Hepatocyte (in vitro differentiated cells): ENCODE measurements around the gene PLPP4.

Experiments used
- EZH2 ChIP-seq: fragments of 200-600 bp; sonication (generic); IDR thresholded peaks from 2 replicates; pipeline ENCODE4 v1.6.1; 2016; ENCODE audit warnings: antibody characterized with exemption, mild to moderate bottlenecking, borderline replicate concordance
- EZH2phosphoT487 ChIP-seq: fragments of 200-600 bp; sonication (generic); IDR thresholded peaks from one replicate; pipeline ENCODE4 v1.6.1; 2018; ENCODE audit warnings: antibody characterized with exemption, mild to moderate bottlenecking, low read depth, moderate library complexity; ENCODE audit not compliant: unreplicated experiment, severe bottlenecking
- TF ChIP-seq, protein P1 (sequence below): fragments of 200-600 bp; sonication (generic); IDR thresholded peaks from 2 replicates; pipeline ENCODE4 v1.5.1; 2016; ENCODE audit warnings: antibody characterized with exemption, mild to moderate bottlenecking; ENCODE audit not compliant: poor library complexity

GRCh38 chr10:120492346-120492745 lies 35.3 kb downstream of the PLPP4 start:
- TF ChIP-seq EZH2 = no peak
- TF ChIP-seq, protein P1, sequence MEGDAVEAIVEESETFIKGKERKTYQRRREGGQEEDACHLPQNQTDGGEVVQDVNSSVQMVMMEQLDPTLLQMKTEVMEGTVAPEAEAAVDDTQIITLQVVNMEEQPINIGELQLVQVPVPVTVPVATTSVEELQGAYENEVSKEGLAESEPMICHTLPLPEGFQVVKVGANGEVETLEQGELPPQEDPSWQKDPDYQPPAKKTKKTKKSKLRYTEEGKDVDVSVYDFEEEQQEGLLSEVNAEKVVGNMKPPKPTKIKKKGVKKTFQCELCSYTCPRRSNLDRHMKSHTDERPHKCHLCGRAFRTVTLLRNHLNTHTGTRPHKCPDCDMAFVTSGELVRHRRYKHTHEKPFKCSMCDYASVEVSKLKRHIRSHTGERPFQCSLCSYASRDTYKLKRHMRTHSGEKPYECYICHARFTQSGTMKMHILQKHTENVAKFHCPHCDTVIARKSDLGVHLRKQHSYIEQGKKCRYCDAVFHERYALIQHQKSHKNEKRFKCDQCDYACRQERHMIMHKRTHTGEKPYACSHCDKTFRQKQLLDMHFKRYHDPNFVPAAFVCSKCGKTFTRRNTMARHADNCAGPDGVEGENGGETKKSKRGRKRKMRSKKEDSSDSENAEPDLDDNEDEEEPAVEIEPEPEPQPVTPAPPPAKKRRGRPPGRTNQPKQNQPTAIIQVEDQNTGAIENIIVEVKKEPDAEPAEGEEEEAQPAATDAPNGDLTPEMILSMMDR = no peak
- TF ChIP-seq EZH2phosphoT487 = no peak
